ENCODE results near the gene KDF1.

Gene KDF1

DNA sequence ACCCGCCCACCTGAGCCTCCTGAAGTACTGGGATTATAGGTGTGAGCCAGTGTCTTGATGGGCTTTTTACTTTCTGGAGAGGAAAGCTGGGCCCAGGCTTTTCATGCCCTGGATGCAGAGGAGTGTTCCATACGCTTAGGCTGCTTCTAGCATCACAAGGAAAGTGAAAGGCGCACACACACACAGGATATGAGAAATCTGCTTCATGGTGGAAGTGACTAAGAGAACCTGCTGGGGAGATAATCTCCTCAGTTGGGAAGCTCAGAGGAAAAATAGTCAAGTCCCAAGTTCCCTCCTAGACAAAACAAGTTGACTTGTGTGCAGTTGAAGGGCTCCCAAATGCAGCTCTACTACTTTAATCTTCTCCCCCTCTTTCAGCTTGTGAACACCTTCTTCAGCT, 36.6 kb downstream of the KDF1 start:
- H3K4me3 ChIP-seq (ENCODE audit: low read depth, low read length, poor library complexity, severe bottlenecking), result no peak overlapping the region
- H3K4me2 ChIP-seq (ENCODE audit: low read length), result no peak overlapping the region
- no peak overlapping the region for H3K9ac ChIP-seq (ENCODE audit: low read length)
- H3K9me3 ChIP-seq (ENCODE audit: low read length), result no peaks in the 10 kb centered on the region
- peaks cover 19% of the 10 kb centered on the region for H3K4me1 ChIP-seq (ENCODE audit: insufficient read depth, low read length, severe bottlenecking)
- no peak overlapping the region for H2AFZ ChIP-seq (ENCODE audit: low read length)
- H3F3A ChIP-seq (ENCODE audit: insufficient read depth, low read length), result no peaks in the 10 kb centered on the region
- H3K27ac ChIP-seq (ENCODE audit: low read depth, low read length, poor library complexity, severe bottlenecking), result no peak overlapping the region
- H3K9me2 ChIP-seq (ENCODE audit: low read depth, low read length), result no peaks in the 10 kb centered on the region
- no peaks in the 10 kb centered on the region for H3K27me3 ChIP-seq (ENCODE audit: insufficient read depth, low read length)
- H3K36me3 ChIP-seq (ENCODE audit: insufficient read depth, low read length), result peaks cover 57% of the 10 kb centered on the region
- no peak for TF ChIP-seq EZH2 (IDR thresholded peaks at IDR 0.05; ENCODE audit: borderline replicate concordance, low read length)
- TF ChIP-seq, protein P1, sequence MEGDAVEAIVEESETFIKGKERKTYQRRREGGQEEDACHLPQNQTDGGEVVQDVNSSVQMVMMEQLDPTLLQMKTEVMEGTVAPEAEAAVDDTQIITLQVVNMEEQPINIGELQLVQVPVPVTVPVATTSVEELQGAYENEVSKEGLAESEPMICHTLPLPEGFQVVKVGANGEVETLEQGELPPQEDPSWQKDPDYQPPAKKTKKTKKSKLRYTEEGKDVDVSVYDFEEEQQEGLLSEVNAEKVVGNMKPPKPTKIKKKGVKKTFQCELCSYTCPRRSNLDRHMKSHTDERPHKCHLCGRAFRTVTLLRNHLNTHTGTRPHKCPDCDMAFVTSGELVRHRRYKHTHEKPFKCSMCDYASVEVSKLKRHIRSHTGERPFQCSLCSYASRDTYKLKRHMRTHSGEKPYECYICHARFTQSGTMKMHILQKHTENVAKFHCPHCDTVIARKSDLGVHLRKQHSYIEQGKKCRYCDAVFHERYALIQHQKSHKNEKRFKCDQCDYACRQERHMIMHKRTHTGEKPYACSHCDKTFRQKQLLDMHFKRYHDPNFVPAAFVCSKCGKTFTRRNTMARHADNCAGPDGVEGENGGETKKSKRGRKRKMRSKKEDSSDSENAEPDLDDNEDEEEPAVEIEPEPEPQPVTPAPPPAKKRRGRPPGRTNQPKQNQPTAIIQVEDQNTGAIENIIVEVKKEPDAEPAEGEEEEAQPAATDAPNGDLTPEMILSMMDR (IDR thresholded peaks at IDR 0.05; ENCODE audit: low read length), result no peak
- no peaks in the 10 kb centered on the region for H4K20me1 ChIP-seq (ENCODE audit: insufficient read depth, low read length)
- peaks cover 17% of the 10 kb centered on the region for H3K79me2 ChIP-seq (ENCODE audit: insufficient read depth, low read length)

DNA sequence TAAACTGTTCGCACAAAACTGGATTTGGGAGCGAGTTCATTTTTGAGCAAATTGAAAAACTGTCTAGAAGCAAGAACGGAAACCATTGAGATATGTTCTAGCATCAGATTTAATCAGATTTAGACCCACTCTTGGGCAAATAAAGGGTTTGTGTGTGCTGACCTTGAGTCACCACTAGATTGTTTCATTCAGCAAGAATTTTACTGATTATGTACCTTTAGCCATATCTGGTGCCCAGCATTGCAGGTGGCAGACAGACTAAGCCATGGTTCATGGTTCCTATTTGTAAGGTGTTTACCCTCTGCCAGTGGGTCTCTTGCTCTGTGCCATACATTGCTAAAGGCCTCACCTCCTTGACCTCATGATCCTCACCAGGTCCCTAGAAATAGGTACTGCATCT, 37.4 kb downstream of the KDF1 start:
- Histone ChIP-seq H3F3A (ENCODE audit: insufficient read depth, low read length) (no peaks in the 10 kb centered on the region), H3K79me2 (ENCODE audit: insufficient read depth, low read length) (peaks cover 17% of the 10 kb centered on the region), H3K4me3 (ENCODE audit: low read depth, low read length, poor library complexity, severe bottlenecking) (peak overlapping the region; percentile 95), H3K36me3 (ENCODE audit: insufficient read depth, low read length) (peaks cover 49% of the 10 kb centered on the region), H3K27me3 (ENCODE audit: insufficient read depth, low read length) (no peaks in the 10 kb centered on the region), H4K20me1 (ENCODE audit: insufficient read depth, low read length) (no peaks in the 10 kb centered on the region), H3K4me1 (ENCODE audit: insufficient read depth, low read length, severe bottlenecking) (peaks cover 19% of the 10 kb centered on the region), H3K27ac (ENCODE audit: low read depth, low read length, poor library complexity, severe bottlenecking) (no peak overlapping the region), H3K9me3 (ENCODE audit: low read length) (no peaks in the 10 kb centered on the region), H2AFZ (ENCODE audit: low read length) (no peak overlapping the region), H3K9me2 (ENCODE audit: low read depth, low read length) (no peaks in the 10 kb centered on the region), H3K4me2 (ENCODE audit: low read length) (peak overlapping the region; percentile 78), H3K9ac (ENCODE audit: low read length) (peak overlapping the region; percentile 92)
- no peak for TF ChIP-seq EZH2 (IDR thresholded peaks at IDR 0.05; ENCODE audit: borderline replicate concordance, low read length)
- TF ChIP-seq, protein P1 (IDR thresholded peaks at IDR 0.05; ENCODE audit: low read length), result no peak

DNA sequence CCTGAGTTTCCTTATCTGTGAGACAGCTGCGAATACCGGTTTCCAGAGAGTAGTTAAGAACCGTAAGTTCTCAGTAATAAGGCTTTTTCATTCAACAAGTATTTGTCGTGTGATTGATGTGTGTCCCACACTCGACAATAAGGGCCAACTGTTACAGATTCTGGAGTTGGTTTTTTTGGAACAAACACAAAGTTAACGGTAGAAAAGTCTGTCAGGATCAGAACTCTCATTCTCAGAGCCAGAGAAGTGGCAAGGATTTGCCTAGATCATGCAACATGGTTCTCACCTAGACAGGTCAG, 37.9 kb downstream of the KDF1 start:
- Histone ChIP-seq H3K79me2 (ENCODE audit: insufficient read depth, low read length) (peaks cover 17% of the 10 kb centered on the region), H3F3A (ENCODE audit: insufficient read depth, low read length) (no peaks in the 10 kb centered on the region), H3K9me2 (ENCODE audit: low read depth, low read length) (no peaks in the 10 kb centered on the region), H3K4me3 (ENCODE audit: low read depth, low read length, poor library complexity, severe bottlenecking) (peak overlapping the region; percentile 95), H3K27ac (ENCODE audit: low read depth, low read length, poor library complexity, severe bottlenecking) (no peak overlapping the region), H4K20me1 (ENCODE audit: insufficient read depth, low read length) (no peaks in the 10 kb centered on the region), H3K4me1 (ENCODE audit: insufficient read depth, low read length, severe bottlenecking) (peaks cover 19% of the 10 kb centered on the region), H3K9me3 (ENCODE audit: low read length) (no peaks in the 10 kb centered on the region), H3K27me3 (ENCODE audit: insufficient read depth, low read length) (no peaks in the 10 kb centered on the region), H3K36me3 (ENCODE audit: insufficient read depth, low read length) (peaks cover 44% of the 10 kb centered on the region), H3K4me2 (ENCODE audit: low read length) (peak overlapping the region; percentile 78), H3K9ac (ENCODE audit: low read length) (peak overlapping the region; percentile 92), H2AFZ (ENCODE audit: low read length) (no peak overlapping the region)
- TF ChIP-seq, protein P1 (IDR thresholded peaks at IDR 0.05; ENCODE audit: low read length), result no peak
- no peak for TF ChIP-seq EZH2 (IDR thresholded peaks at IDR 0.05; ENCODE audit: borderline replicate concordance, low read length)
